H1 (cell line): Measurements from ENCODE around the gene P2RY8. TPM values are rescaled to one million over a fixed set of nuclear protein-coding genes. Genes with fewer than 3 reads are reported as not detected.

Source experiments
- CHD2 ChIP-seq: IDR thresholded peaks from 2 replicates; pipeline ENCODE4 v1.6.1; 2012; ENCODE audit warnings: low read length, improper control_type of control experiment
- RAD21 ChIP-seq, 2 experiments: IDR thresholded peaks in 1 of 2; conservative IDR thresholded peaks in 1 of 2; 2 replicates each; pipeline ENCODE4 v1.6.1; 2011; ENCODE audit warnings: low read depth in 2 of 2, low read length in 2 of 2, improper control_type of control experiment in 1 of 2, inconsistent platforms in 1 of 2, mild to moderate bottlenecking in 1 of 2, moderate library complexity in 1 of 2
- RNF2 ChIP-seq: fragments of 200-900, 300-1000 bp; sonication (generic); IDR thresholded peaks from 2 replicates; pipeline ENCODE4 v1.7.1; 2016; ENCODE audit warnings: borderline replicate concordance, low read depth, mild to moderate bottlenecking, antibody characterized with exemption, low read length; ENCODE audit not compliant: poor library complexity, severe bottlenecking; ENCODE audit errors: missing control alignments
- TAF1 ChIP-seq: IDR thresholded peaks from 2 replicates; pipeline ENCODE4 v1.6.1; 2011; ENCODE audit warnings: mild to moderate bottlenecking, low read depth, low read length
- polyA plus RNA-seq, 7 experiments: library from polyadenylated mRNA; depleted of rRNA in 3 of 7; stranded (reverse) in 5 of 7; unstranded in 2 of 7; fragments of >200 nt in 5 of 7; fragments of 200-250 nt in 2 of 7; gene quantifications; 1 replicate in 5 of 7; 2 replicates in 1 of 7; 4 replicates in 1 of 7; pipeline versions ENCODE4 v1.2.1 to v1.2.3, GENCODE V29; 2011 to 2013; ENCODE audit warnings: missing spikeins in 2 of 7, mixed read lengths in 2 of 7
- total RNA-seq: library from RNA; stranded (reverse); fragmentation: NEBNext Ultra II Directional; extraction: Animal tissue kit (Norgen Biotek cat#: 25700); gene quantifications from 2 replicates; pipeline ENCODE4 v1.2.1, GENCODE V29; 2021

The P2RY8 gene
- total and polyA plus RNA-seq, 2 of the 8 experiments (the other 6 are each of a cell fraction or from before 2014, with no cell fraction given), result 0.09 to 0.15 TPM

GRCh38 chrX:1472975-1473374, 64.0 kb downstream of the P2RY8 start (continued):
- TF ChIP-seq TAF1, result no peak
- no peak for TF ChIP-seq CHD2
- no peak for TF ChIP-seq RNF2
- TF ChIP-seq RAD21 (IDR thresholded peaks at IDR 0.05 in 1 of 2, conservative IDR thresholded peaks at IDR 0.05 in 1 of 2; ENCODE audit: low read depth in 2 of 2, low read length in 2 of 2), result no peak
